WTC11 (cell line): ENCODE data around the gene ADAMTS9.

Experiments
- CTCF ChIP-seq: fragments of 200-600 bp; IDR thresholded peaks from 2 replicates; pipeline ENCODE4 v1.8.0; 2022; ENCODE audit warnings: antibody characterized with exemption
- E2F1 ChIP-seq: sonication (generic); formaldehyde crosslinking; IDR thresholded peaks from 2 replicates; pipeline ENCODE4 v1.8.0; 2022; ENCODE audit warnings: mild to moderate bottlenecking, missing genetic modification reagents
- ESRRA ChIP-seq: sonication (generic); formaldehyde crosslinking; IDR thresholded peaks from 2 replicates; pipeline ENCODE4 v1.8.1; 2022; ENCODE audit warnings: mild to moderate bottlenecking, missing genetic modification reagents, borderline replicate concordance
- MAX ChIP-seq: sonication (generic); formaldehyde crosslinking; IDR thresholded peaks from 2 replicates; pipeline ENCODE4 v1.8.0; 2022; ENCODE audit warnings: mild to moderate bottlenecking, missing genetic modification reagents
- NR3C1 ChIP-seq: sonication (generic); formaldehyde crosslinking; conservative IDR thresholded peaks from 2 replicates; pipeline ENCODE4 v1.8.1; 2023; ENCODE audit warnings: low read depth, mild to moderate bottlenecking, missing genetic modification reagents
- ZNF121 ChIP-seq: sonication (generic); formaldehyde crosslinking; IDR thresholded peaks from 2 replicates; pipeline ENCODE4 v1.8.0; 2023; ENCODE audit warnings: missing genetic modification reagents
- ZNF232 ChIP-seq: sonication (generic); formaldehyde crosslinking; IDR thresholded peaks from 2 replicates; pipeline ENCODE4 v1.8.0; 2022; ENCODE audit warnings: mild to moderate bottlenecking, missing genetic modification reagents
- ZNF423 ChIP-seq: fragments of 250-450 bp; sonication (Bioruptor Pico); IDR thresholded peaks from 2 replicates; pipeline ENCODE4 v2.1.2; 2022; ENCODE audit warnings: mild to moderate bottlenecking, moderate library complexity

GRCh38 chr3:64676831-64677230, 11.0 kb downstream of the ADAMTS9 start:
- no peak for TF ChIP-seq ZNF232
- no peak for TF ChIP-seq CTCF
- no peak for TF ChIP-seq ZNF121 (CRISPR knock-in tag)
- TF ChIP-seq ZNF423 = no peak
- TF ChIP-seq MAX (CRISPR knock-in tag) = no peak
- no peak for TF ChIP-seq E2F1 (CRISPR knock-in tag)
- TF ChIP-seq NR3C1 (CRISPR knock-in tag) = no peak
- TF ChIP-seq ESRRA (CRISPR knock-in tag) = no peak
